Measurements from ENCODE around the gene AFF2. TPM values are rescaled to one million over a fixed set of nuclear protein-coding genes. Genes with fewer than 3 reads are reported as not detected.

AFF2 gene
- polyA plus RNA-seq, 1 donor from 2014 or later: not detected

DNA sequence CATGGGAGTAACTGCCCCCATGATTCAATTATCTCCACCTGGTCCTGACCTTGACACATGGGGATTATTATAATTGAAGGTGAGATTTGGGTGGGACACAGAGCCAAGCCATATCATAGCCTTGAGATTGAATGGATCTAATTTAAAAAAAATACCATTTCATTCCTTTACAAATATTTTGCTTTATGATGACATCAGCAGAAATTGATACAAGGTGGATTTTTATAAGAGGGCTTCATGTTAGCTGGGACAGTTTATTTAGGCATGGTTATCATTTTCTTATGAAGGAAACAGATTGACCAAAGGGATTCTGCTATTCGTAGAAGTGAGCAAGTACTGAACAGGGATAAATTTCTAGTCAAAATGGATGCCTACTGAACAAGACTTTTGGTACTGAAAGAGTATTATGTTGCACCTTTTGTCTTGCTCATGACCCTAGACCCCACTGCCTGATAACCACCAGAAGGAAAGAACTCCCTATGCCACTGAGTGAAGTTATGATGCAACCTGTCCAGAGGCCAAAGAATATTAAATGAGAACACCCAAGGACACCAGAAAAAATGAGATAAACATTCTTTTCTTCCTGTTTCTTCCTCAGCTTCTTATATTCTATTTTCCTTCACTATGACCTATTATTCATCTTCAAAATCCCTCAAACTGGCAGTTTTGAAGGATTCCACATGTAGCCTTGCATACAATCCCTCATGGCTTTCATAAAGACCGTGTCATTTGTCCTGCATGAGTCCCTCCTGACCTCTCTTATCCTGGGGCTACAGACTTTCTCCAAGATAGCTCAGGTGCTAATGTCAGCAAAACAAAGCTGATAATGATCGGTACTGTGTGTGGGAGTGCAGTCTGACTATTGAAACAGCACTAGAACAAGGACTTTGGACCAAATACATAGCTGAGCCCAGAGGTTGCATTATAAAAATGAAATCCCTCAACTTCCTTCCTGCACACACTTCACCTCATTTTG lies 118.3 kb downstream of the AFF2 start:
- Mint-ChIP-seq H3K27me3 (peaks cover 2% of the 10 kb centered on the region), H3K4me1 (no peaks in the 10 kb centered on the region), H3K9me3 (peaks cover 4 to 5% (median 4%) of the 10 kb centered on the region in 3 donors), H3K4me3 (no peak overlapping the region), H3K27ac (no peak overlapping the region), H3K36me3 (no peaks in the 10 kb centered on the region)

GRCh38 chrX:148620023-148620422 lies 119.6 kb downstream of the AFF2 start:
- Mint-ChIP-seq H3K27me3 (peaks cover 2% of the 10 kb centered on the region), H3K36me3 (no peaks in the 10 kb centered on the region), H3K4me1 (no peaks in the 10 kb centered on the region), H3K9me3 (peaks cover 4 to 5% (median 4%) of the 10 kb centered on the region in 3 donors), H3K4me3 (no peak overlapping the region), H3K27ac (no peak overlapping the region)

DNA sequence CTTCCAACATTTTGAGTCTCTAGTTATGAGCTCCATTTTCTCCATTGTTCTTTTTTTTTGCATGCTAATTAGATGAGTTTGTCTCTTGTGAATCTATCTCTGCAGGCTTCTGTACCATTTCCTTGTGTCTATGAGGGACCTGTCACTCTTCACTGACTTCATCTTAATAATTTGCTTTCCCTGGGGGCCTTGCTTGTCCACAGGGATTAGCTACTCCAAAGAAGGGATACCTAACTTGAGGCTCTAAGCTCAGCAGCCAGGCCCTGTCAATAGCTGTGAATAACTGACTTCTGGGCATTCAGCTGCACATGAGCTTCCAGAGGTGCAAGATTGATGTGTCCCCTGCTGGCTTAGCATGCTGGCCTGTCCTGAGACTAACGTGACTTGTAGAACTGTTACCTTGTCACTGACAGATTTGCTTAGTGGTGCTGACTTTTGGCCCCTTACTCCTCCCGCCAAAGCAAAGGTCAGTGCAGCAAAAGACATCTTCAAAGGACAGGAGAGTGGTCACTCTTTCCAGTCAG lies 124.6 kb downstream of the AFF2 start:
- H3K27ac Mint-ChIP-seq: no peak overlapping the region
- peaks cover 0 to 4% (median 0%) of the 10 kb centered on the region in 3 donors for H3K9me3 Mint-ChIP-seq
- H3K4me1 Mint-ChIP-seq: no peaks in the 10 kb centered on the region
- H3K36me3 Mint-ChIP-seq: no peaks in the 10 kb centered on the region
- H3K27me3 Mint-ChIP-seq: peaks cover 2% of the 10 kb centered on the region
- no peak overlapping the region for H3K4me3 Mint-ChIP-seq

DNA sequence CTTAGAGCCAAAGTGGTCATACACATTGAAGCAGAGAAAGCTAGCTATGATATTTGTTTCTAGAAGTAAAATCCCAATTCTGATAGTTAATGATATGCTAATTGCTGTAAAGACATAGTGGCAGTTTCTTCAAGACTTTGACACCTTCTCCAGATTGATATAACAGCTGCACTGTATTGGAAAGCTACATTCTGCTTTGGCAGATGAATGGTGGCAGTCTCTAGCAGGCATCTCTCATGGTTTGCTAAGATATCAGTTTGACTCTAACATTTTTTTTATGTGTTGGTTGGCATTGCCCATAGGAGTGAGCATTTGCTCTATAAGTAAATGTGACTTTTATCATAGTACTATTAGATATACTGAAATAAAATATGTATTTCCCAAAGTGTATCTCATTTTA lies 128.2 kb downstream of the AFF2 start:
- H3K27me3 Mint-ChIP-seq: no peaks in the 10 kb centered on the region
- no peaks in the 10 kb centered on the region for H3K4me1 Mint-ChIP-seq
- H3K4me3 Mint-ChIP-seq: no peak overlapping the region
- H3K36me3 Mint-ChIP-seq: no peaks in the 10 kb centered on the region
- H3K27ac Mint-ChIP-seq: no peak overlapping the region
- H3K9me3 Mint-ChIP-seq: no peaks in the 10 kb centered on the region

DNA sequence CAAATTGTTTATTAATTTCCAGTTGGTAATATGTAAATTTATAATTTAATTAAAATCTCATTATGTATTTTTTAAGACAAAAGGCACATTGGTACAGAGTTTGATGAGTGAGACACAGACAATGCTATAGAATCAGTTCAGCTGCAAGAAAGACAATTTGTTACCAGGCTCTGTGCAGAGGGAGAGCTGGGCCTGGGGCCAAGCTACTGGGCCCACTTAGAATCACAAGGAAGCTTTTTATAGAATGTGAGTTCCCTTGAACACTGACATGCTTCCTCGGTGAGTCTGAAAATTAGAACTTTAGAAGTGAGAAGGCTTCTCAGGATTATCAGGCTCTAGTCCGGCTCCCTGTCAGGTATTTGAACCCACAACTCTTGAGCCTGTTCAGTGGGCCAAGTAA lies 129.0 kb downstream of the AFF2 start:
- Mint-ChIP-seq H3K9me3 (no peaks in the 10 kb centered on the region), H3K36me3 (no peaks in the 10 kb centered on the region), H3K27me3 (no peaks in the 10 kb centered on the region), H3K4me1 (no peaks in the 10 kb centered on the region), H3K27ac (no peak overlapping the region), H3K4me3 (no peak overlapping the region)

GRCh38 chrX:148632444-148632843 lies 132.0 kb downstream of the AFF2 start:
- H3K4me3 Mint-ChIP-seq: no peak overlapping the region
- H3K27me3 Mint-ChIP-seq: no peaks in the 10 kb centered on the region
- H3K36me3 Mint-ChIP-seq: no peaks in the 10 kb centered on the region
- no peaks in the 10 kb centered on the region for H3K9me3 Mint-ChIP-seq
- H3K27ac Mint-ChIP-seq: no peak overlapping the region
- H3K4me1 Mint-ChIP-seq: no peaks in the 10 kb centered on the region

- H3K36me3 Mint-ChIP-seq: peaks cover under 1% of the 10 kb centered on the region
- H3K9me3 Mint-ChIP-seq: no peaks in the 10 kb centered on the region
- H3K4me3 Mint-ChIP-seq: no peak overlapping the region
- no peaks in the 10 kb centered on the region for H3K4me1 Mint-ChIP-seq
- no peaks in the 10 kb centered on the region for H3K27me3 Mint-ChIP-seq
- no peak overlapping the region for H3K27ac Mint-ChIP-seq
Measured at GRCh38 chrX:148633218-148633908, 132.9 kb downstream of the AFF2 start.

DNA sequence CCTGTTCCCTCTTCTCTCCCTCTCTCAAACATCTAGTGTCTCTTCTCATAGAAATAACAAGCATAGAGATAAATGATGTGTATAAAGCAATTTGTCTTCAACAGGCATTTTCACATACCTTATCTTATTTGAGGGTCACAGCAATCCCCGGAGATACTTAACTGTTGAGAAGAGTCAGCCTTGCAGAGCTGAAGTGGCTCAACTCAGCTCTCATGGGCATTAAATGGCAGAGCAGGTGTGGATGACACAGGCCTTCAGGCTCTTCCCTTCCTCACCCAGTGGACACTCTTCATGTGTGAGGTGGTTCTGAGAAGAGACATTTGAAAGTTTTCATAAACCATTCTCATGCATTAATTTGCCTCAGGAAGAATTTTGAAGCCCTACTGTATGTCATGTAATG lies 134.2 kb downstream of the AFF2 start:
- H3K36me3 Mint-ChIP-seq: peaks cover 2% of the 10 kb centered on the region
- H3K27ac Mint-ChIP-seq: no peak overlapping the region
- H3K4me3 Mint-ChIP-seq: no peak overlapping the region

GRCh38 chrX:148643460-148643859 lies 143.0 kb downstream of the AFF2 start:
- H3K4me1 Mint-ChIP-seq: peaks cover 0 to 2% (median 0%) of the 10 kb centered on the region in 3 donors
- H3K27ac Mint-ChIP-seq: no peak overlapping the region
- no peaks in the 10 kb centered on the region for H3K9me3 Mint-ChIP-seq
- H3K4me3 Mint-ChIP-seq: no peak overlapping the region
- peaks cover under 1% of the 10 kb centered on the region for H3K36me3 Mint-ChIP-seq
- peaks cover 3% of the 10 kb centered on the region for H3K27me3 Mint-ChIP-seq

More for the DNA sequence above, 134.2 kb downstream of the AFF2 start:
- no peaks in the 10 kb centered on the region for H3K9me3 Mint-ChIP-seq
- no peaks in the 10 kb centered on the region for H3K27me3 Mint-ChIP-seq
- H3K4me1 Mint-ChIP-seq: no peaks in the 10 kb centered on the region

DNA sequence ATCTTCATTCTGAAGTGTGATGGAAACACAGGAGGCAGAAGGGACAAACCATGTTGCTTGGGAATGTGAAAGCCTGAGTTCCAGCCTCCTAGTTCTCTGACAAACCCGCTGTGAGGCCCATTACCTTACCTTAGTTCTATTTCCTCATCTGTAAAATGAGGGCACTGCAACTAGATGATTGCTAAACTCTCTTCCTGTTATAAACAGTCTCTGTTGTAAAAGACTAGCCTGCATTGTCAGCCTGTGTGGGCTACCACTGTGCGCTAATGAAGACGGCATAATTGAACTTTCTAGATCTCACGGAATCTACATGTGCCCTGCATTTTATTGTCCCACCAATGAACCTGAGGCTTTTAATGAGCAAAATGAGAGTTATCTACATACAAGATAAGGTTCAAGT lies 147.2 kb downstream of the AFF2 start:
- Mint-ChIP-seq H3K36me3 (no peaks in the 10 kb centered on the region), H3K4me1 (peaks cover 0 to 2% (median 0%) of the 10 kb centered on the region in 3 donors), H3K4me3 (no peak overlapping the region), H3K9me3 (no peaks in the 10 kb centered on the region), H3K27me3 (peaks cover 3% of the 10 kb centered on the region), H3K27ac (no peak overlapping the region)

DNA sequence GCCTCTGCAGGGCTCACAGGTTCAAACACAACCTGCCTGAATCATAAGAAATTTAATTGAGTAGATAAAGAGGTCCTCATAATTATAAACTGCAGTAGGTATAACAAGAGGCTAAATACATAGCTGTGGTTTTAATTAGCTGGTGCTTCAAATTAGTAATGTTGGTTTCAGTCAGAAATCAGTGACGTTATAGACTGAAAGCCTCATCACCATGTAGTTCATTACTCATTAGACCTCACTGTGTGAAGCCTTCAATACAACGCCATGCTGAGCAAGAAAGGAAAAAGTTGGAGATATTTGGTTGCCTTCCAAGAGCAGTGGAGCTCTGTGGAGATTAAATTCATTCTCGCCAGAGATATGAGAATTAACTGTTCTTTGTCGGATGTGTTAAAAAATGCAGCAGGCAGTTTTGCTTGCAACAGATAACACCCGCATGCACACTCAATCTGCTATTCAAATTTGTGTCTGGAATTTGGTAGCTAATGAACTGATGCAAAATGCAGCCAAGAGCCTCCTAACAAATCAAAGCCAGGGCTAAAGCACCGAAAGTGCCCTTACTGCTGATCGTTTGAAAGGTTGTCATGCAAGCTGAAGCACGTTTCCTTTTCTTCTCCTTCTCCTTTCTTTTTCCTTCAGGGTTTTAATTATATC lies 148.9 kb downstream of the AFF2 start:
- H3K36me3 Mint-ChIP-seq: no peaks in the 10 kb centered on the region
- no peak overlapping the region for H3K4me3 Mint-ChIP-seq
- H3K27me3 Mint-ChIP-seq: peaks cover 3% of the 10 kb centered on the region
- H3K27ac Mint-ChIP-seq: no peak overlapping the region
- H3K9me3 Mint-ChIP-seq: peaks cover 0 to 2% (median 0%) of the 10 kb centered on the region in 3 donors
- H3K4me1 Mint-ChIP-seq: peaks cover 0 to 2% (median 0%) of the 10 kb centered on the region in 3 donors

- Mint-ChIP-seq H3K4me3 (peak overlapping the region in 1 of 4 donors; percentile 33), H3K27ac (no peak overlapping the region), H3K9me3 (peaks cover 0 to 4% (median 0%) of the 10 kb centered on the region in 3 donors), H3K36me3 (no peaks in the 10 kb centered on the region), H3K27me3 (no peaks in the 10 kb centered on the region), H3K4me1 (peaks cover 6 to 10% (median 10%) of the 10 kb centered on the region in 3 donors)
Measured at GRCh38 chrX:148658115-148658730, 157.8 kb downstream of the AFF2 start.

DNA sequence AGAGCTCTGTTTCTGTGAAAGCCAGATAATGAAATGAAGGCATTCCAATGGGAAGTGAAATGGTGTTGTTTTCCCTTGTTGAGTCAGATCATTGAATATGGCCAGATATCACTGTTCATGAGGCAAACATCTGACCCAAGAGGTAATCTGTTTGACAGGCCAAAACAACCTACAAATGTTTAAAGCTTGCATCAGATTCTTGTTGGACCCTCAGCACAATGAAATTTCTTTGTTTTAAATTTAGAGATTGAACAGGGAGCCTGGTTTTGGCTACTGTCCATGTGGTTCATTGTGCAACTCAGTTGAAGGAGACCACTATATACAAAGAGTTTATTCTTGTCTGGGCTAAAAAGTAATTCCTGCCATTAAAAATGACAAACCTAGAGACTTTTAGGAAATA lies 159.1 kb downstream of the AFF2 start:
- Mint-ChIP-seq H3K27ac (no peak overlapping the region), H3K4me3 (no peak overlapping the region), H3K9me3 (peaks cover 0 to 3% (median 2%) of the 10 kb centered on the region in 3 donors), H3K36me3 (no peaks in the 10 kb centered on the region), H3K27me3 (no peaks in the 10 kb centered on the region), H3K4me1 (peaks cover 6 to 10% (median 10%) of the 10 kb centered on the region in 3 donors)

GRCh38 chrX:148661035-148661434 lies 160.6 kb downstream of the AFF2 start:
- Mint-ChIP-seq H3K27me3 (no peaks in the 10 kb centered on the region), H3K9me3 (peaks cover 0 to 4% (median 3%) of the 10 kb centered on the region in 3 donors), H3K27ac (no peak overlapping the region), H3K4me3 (no peak overlapping the region), H3K36me3 (no peaks in the 10 kb centered on the region), H3K4me1 (peaks cover 6 to 10% (median 10%) of the 10 kb centered on the region in 3 donors)

Measured in IgD-negative memory B cell (primary cell).